Thymus (tissue), 11 donors: ENCODE data around the gene VAX1. TPM values are rescaled to one million over a fixed set of nuclear protein-coding genes. Genes with fewer than 3 reads are reported as not detected.

Experiments used
- DNase-seq, 9 donors: peaks; one replicate each; pipeline ENCODE4 v3.0.0-alpha.2; 2013; ENCODE audit warnings: low spot score in 9 of 9, low read depth in 6 of 9, missing footprints in 1 of 9
- H3K27ac ChIP-seq, 2 donors: one replicate each; pipeline ENCODE4 v1.5.1; 2013; ENCODE audit warnings: control low read depth in 1 of 2, low read depth in 1 of 2, low read length in 1 of 2, mild to moderate bottlenecking in 1 of 2, moderate library complexity in 1 of 2
- H3K27me3 ChIP-seq, 2 donors: one replicate each; pipeline ENCODE4 v1.5.1; 2013; ENCODE audit warnings: low read length in 1 of 2; ENCODE audit not compliant: control insufficient read depth in 2 of 2, insufficient read depth in 1 of 2
- H3K36me3 ChIP-seq, 2 donors: one replicate each; pipeline ENCODE4 v1.5.1; 2013; ENCODE audit warnings: low read length in 1 of 2, mild to moderate bottlenecking in 1 of 2, moderate library complexity in 1 of 2; ENCODE audit not compliant: control insufficient read depth in 2 of 2, insufficient read depth in 2 of 2
- H3K4me1 ChIP-seq, 2 donors: one replicate each; pipeline ENCODE4 v1.5.1; 2013; ENCODE audit warnings: low read length in 2 of 2; ENCODE audit not compliant: control insufficient read depth in 2 of 2, insufficient read depth in 2 of 2
- H3K4me3 ChIP-seq, 2 donors: one replicate each; pipeline ENCODE4 v1.5.1; 2013; ENCODE audit warnings: low read length in 2 of 2, control low read depth in 1 of 2, mild to moderate bottlenecking in 1 of 2
- H3K9me3 ChIP-seq, 2 donors: one replicate each; pipeline ENCODE4 v1.5.1; 2013; ENCODE audit warnings: low read length in 1 of 2, mild to moderate bottlenecking in 1 of 2; ENCODE audit not compliant: control insufficient read depth in 2 of 2, insufficient read depth in 1 of 2
- WGBS: extraction: QIAGEN DNeasy Blood & Tissue Kit; methylation state at CpG from one replicate; pipeline ENCODE4 v1.1.7; 2013; 5-methylcytosine and 5-hydroxymethylcytosine counted together
- polyA plus RNA-seq: library from polyadenylated mRNA; stranded (reverse); fragments of 200-250 nt; gene quantifications from one replicate; pipeline ENCODE4 v1.2.3, GENCODE V29; 2013
- total RNA-seq: library from RNA; stranded (reverse); fragments of 120-200 nt; gene quantifications from one replicate; pipeline ENCODE4 v1.2.4, GENCODE V29; 2013
- donor health status: healthy.

Gene VAX1
- total and polyA plus RNA-seq, 2 donors, result 0.02 TPM; not detected in 1

- 18% methylated on average over 6 of the region's 6 CpGs for WGBS
- no peak for DNase-seq
- no peaks in the 10 kb centered on the region for H3K9me3 ChIP-seq
- no peaks in the 10 kb centered on the region for H3K4me1 ChIP-seq
- no peak overlapping the region for H3K4me3 ChIP-seq
- peaks cover 58 to 97% of the 10 kb centered on the region in 2 donors for H3K27me3 ChIP-seq
- no peak overlapping the region for H3K27ac ChIP-seq
- no peaks in the 10 kb centered on the region for H3K36me3 ChIP-seq
Measured at GRCh38 chr10:117159390-117159789, 21.3 kb upstream of the VAX1 start.

GRCh38 chr10:117158297-117158696 lies 20.2 kb upstream of the VAX1 start:
- no peak for DNase-seq
- no peak overlapping the region for H3K4me3 ChIP-seq
- H3K36me3 ChIP-seq, result no peaks in the 10 kb centered on the region
- peaks cover 49 to 87% of the 10 kb centered on the region in 2 donors for H3K27me3 ChIP-seq
- H3K9me3 ChIP-seq, result no peaks in the 10 kb centered on the region
- H3K27ac ChIP-seq, result no peak overlapping the region
- WGBS, result 33% methylated on average over 2 of the region's 2 CpGs
- H3K4me1 ChIP-seq, result no peaks in the 10 kb centered on the region

- H3K27ac ChIP-seq, result no peak overlapping the region
- H3K27me3 ChIP-seq, result peaks cover 3 to 44% of the 10 kb centered on the region in 2 donors
- H3K36me3 ChIP-seq, result no peaks in the 10 kb centered on the region
- WGBS, result 54% methylated on average over 3 of the region's 3 CpGs
- no peaks in the 10 kb centered on the region for H3K9me3 ChIP-seq
- no peak for DNase-seq
- H3K4me3 ChIP-seq, result no peak overlapping the region
- no peaks in the 10 kb centered on the region for H3K4me1 ChIP-seq
Measured at GRCh38 chr10:117152668-117153067, 14.6 kb upstream of the VAX1 start.

DNA sequence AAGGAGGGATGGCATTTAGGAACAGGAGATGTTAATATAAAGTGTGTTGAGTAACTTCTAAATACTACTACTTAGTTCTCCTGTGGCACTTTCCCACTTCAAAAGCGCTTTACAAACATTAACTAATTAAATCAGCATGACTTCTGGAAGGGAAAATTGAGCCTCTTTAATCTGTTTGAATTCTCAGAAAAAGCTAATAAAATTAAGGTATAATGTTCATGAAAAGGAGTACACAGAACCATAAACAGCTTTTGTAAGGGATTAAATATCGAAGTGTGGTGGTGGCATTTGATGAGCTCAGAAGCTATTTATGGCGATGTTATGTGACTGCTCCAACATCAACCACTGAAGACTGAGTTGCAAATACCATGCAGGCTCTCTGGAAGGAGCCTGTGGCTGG lies 10.2 kb upstream of the VAX1 start:
- no peak overlapping the region for H3K4me3 ChIP-seq
- peaks cover 3 to 30% of the 10 kb centered on the region in 2 donors for H3K27me3 ChIP-seq
- no peaks in the 10 kb centered on the region for H3K9me3 ChIP-seq
- no peak overlapping the region for H3K27ac ChIP-seq
- 91% methylated on average over 3 of the region's 3 CpGs for WGBS
- H3K4me1 ChIP-seq, result no peaks in the 10 kb centered on the region
- DNase-seq, result no peak
- H3K36me3 ChIP-seq, result no peaks in the 10 kb centered on the region

DNA sequence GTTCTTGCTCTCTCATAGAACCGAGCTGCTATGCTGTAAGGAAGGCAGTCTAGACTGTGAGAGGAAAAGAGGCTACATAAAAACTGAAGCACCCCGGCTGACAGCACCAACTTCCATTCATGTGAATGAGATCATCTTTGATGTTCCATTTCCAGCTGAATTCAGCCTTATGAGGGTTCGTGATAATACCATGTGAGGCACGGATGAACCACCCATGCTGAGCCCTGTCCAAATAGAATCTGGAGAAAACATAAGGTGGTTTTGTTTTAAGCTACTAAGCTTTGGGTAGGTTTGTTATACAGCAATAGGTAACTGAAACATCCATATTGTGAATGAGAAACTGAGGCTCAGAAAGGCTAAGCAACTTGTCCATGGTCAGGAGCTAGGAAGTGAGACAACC lies 6.9 kb upstream of the VAX1 start:
- DNase-seq, result no peak
- Histone ChIP-seq H3K27me3 (peaks cover 19 to 58% of the 10 kb centered on the region in 2 donors), H3K27ac (no peak overlapping the region), H3K4me1 (no peaks in the 10 kb centered on the region), H3K9me3 (peaks cover 0 to 4% of the 10 kb centered on the region in 2 donors), H3K36me3 (no peaks in the 10 kb centered on the region), H3K4me3 (no peak overlapping the region)
- WGBS, result 85% methylated on average over 4 of the region's 4 CpGs

DNA sequence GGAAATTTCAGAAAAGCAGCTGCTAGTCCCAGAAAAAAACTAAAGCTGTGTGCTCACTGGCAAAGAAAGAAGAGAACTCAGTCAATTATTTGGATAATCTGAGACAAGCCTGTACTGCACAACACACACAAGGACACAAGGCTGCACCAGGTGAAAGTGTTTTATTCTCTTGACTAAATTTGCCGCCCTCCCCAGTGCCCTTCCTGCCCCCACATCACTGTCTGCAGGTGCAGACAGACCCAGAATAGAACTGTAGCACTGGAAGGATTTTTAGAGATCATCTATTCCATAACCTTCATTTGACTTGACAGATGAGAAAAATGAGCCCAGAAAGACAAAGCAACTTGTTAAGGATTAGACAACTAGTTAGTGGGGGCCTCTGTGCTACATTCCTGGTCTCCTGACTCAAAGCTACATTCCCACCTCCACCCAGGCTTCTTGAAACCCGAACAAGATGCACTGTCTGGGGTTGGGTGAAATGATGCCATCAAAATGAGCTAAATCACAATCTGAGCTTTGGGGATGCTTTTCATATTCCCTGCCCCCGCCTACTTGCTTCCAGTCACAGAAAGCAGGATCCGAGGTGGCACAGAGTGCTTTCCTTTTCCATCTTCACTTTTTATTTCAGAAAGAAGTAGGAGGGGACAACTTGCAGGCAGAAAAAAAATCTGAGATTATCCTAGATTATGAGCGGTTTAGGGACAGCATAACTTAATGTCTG lies 5.2 kb upstream of the VAX1 start:
- no peaks in the 10 kb centered on the region for H3K36me3 ChIP-seq
- no peak for DNase-seq
- WGBS, result 70% methylated on average over 5 of the region's 5 CpGs
- H3K27ac ChIP-seq, result no peak overlapping the region
- peaks cover 33 to 66% of the 10 kb centered on the region in 2 donors for H3K27me3 ChIP-seq
- peaks cover 0 to 4% of the 10 kb centered on the region in 2 donors for H3K9me3 ChIP-seq
- H3K4me1 ChIP-seq, result no peaks in the 10 kb centered on the region
- H3K4me3 ChIP-seq, result no peak overlapping the region

DNA sequence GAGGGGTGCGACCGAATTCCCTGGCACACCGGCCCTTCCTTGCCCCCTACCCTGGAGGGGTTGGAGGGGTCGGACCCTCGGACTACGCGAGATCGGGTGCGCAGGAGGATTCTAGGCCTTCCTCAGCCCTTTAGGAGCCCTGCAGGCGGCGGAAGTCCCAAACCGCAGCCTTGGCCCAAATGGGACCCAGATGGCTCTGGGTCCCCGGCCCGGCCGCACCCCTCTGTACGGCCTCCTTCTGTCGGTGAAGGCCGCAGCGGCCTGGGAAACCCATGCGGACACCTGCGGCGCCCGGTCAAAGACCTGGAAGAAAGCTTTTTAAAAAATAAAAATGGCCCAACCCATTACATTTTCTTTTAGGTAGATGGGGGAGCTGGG lies 2.4 kb upstream of the VAX1 start:
- Histone ChIP-seq H3K4me1 (no peaks in the 10 kb centered on the region), H3K27me3 (peaks cover 58 to 92% of the 10 kb centered on the region in 2 donors), H3K4me3 (no peak overlapping the region), H3K36me3 (no peaks in the 10 kb centered on the region), H3K27ac (no peak overlapping the region), H3K9me3 (peaks cover 0 to 4% of the 10 kb centered on the region in 2 donors)
- WGBS, result 8% methylated on average over 23 of the region's 23 CpGs
- DNase-seq, result no peak

- Histone ChIP-seq H3K4me3 (no peak overlapping the region), H3K9me3 (peaks cover 0 to 5% of the 10 kb centered on the region in 2 donors), H3K27me3 (peaks cover 65 to 94% of the 10 kb centered on the region in 2 donors), H3K36me3 (no peaks in the 10 kb centered on the region), H3K4me1 (no peaks in the 10 kb centered on the region), H3K27ac (no peak overlapping the region)
- no peak for DNase-seq
- 9% methylated on average over 72 of the region's 72 CpGs for WGBS
Measured at GRCh38 chr10:117139581-117140524, 1.8 kb upstream of the VAX1 start.
